ENCODE measurements around the gene CCDC179. TPM values are rescaled to one million over a fixed set of nuclear protein-coding genes. Genes with fewer than 3 reads are reported as not detected.

CCDC179 gene
- total RNA-seq, 4 donors from 2014 or later: not detected

GRCh38 chr11:22890227-22890626, 30.0 kb upstream of the CCDC179 start:
- no peak for DNase-seq (ENCODE audit: extremely low spot score)
- Histone ChIP-seq H3K9me3 (no peaks in the 10 kb centered on the region), H3K36me3 (no peaks in the 10 kb centered on the region), H3K27ac (replicated peaks in 1 of 4) (no peak overlapping the region), H3K27me3 (no peaks in the 10 kb centered on the region), H3K4me1 (no peaks in the 10 kb centered on the region), H3K4me3 (no peak overlapping the region)
- 84% methylated on average over 2 of the region's 2 CpGs for WGBS
- no peak for TF ChIP-seq CTCF (IDR thresholded peaks at IDR 0.05)
- no peak for TF ChIP-seq POLR2AphosphoS5 (IDR thresholded peaks at IDR 0.05)
- TF ChIP-seq POLR2A (IDR thresholded peaks at IDR 0.05; ENCODE audit: low read depth): no peak
- intact Hi-C loops (cut with DNase I): no loop called here

GRCh38 chr11:22884217-22884616, 23.9 kb upstream of the CCDC179 start:
- Histone ChIP-seq H3K9me3 (no peaks in the 10 kb centered on the region), H3K36me3 (no peaks in the 10 kb centered on the region), H3K4me1 (no peaks in the 10 kb centered on the region), H3K4me3 (no peak overlapping the region), H3K27me3 (no peaks in the 10 kb centered on the region), H3K27ac (replicated peaks in 1 of 4) (no peak overlapping the region)
- intact Hi-C loops (cut with DNase I): no loop called here
- TF ChIP-seq POLR2A (IDR thresholded peaks at IDR 0.05; ENCODE audit: low read depth) (no peak), CTCF (IDR thresholded peaks at IDR 0.05) (no peak), EP300 (IDR thresholded peaks at IDR 0.05) (no peak), POLR2AphosphoS5 (IDR thresholded peaks at IDR 0.05) (no peak)
- WGBS: 64% methylated on average over 1 of the region's 1 CpG
- no peak for DNase-seq (ENCODE audit: extremely low spot score)

- DNase-seq (ENCODE audit: extremely low spot score): no peak
- no peaks in the 10 kb centered on the region for H3K36me3 ChIP-seq
- no peak overlapping the region for H3K4me3 ChIP-seq
- no peaks in the 10 kb centered on the region for H3K27me3 ChIP-seq
- no peak for TF ChIP-seq POLR2A (IDR thresholded peaks at IDR 0.05; ENCODE audit: low read depth)
- no peak for TF ChIP-seq EP300 (IDR thresholded peaks at IDR 0.05)
- TF ChIP-seq POLR2AphosphoS5 (IDR thresholded peaks at IDR 0.05): no peak
- TF ChIP-seq CTCF (IDR thresholded peaks at IDR 0.05): no peak
- intact Hi-C loops (cut with DNase I): no loop called here
- no peak overlapping the region for H3K27ac ChIP-seq (replicated peaks in 1 of 4)
- 33% methylated on average over 2 of the region's 2 CpGs for WGBS
- no peaks in the 10 kb centered on the region for H3K4me1 ChIP-seq
- H3K9me3 ChIP-seq: no peaks in the 10 kb centered on the region
These were observed 19.4 kb upstream of the CCDC179 start for GRCh38 chr11:22879630-22880029.

GRCh38 chr11:22878604-22879003, 18.3 kb upstream of the CCDC179 start:
- intact Hi-C loops (cut with DNase I): no loop called here
- no peaks in the 10 kb centered on the region for H3K4me1 ChIP-seq
- no peaks in the 10 kb centered on the region for H3K27me3 ChIP-seq
- no peak for DNase-seq (ENCODE audit: extremely low spot score)
- no peaks in the 10 kb centered on the region for H3K36me3 ChIP-seq
- TF ChIP-seq EP300 (IDR thresholded peaks at IDR 0.05) (no peak), POLR2A (IDR thresholded peaks at IDR 0.05; ENCODE audit: low read depth) (no peak), CTCF (IDR thresholded peaks at IDR 0.05) (no peak), POLR2AphosphoS5 (IDR thresholded peaks at IDR 0.05) (no peak)
- H3K4me3 ChIP-seq: no peak overlapping the region
- no peak overlapping the region for H3K27ac ChIP-seq (replicated peaks in 1 of 4)
- no peaks in the 10 kb centered on the region for H3K9me3 ChIP-seq

GRCh38 chr11:22878039-22878438, 17.8 kb upstream of the CCDC179 start:
- H3K36me3 ChIP-seq: no peaks in the 10 kb centered on the region
- no peak overlapping the region for H3K4me3 ChIP-seq
- H3K27ac ChIP-seq (replicated peaks in 1 of 4): no peak overlapping the region
- H3K9me3 ChIP-seq: no peaks in the 10 kb centered on the region
- no peak for TF ChIP-seq POLR2AphosphoS5 (IDR thresholded peaks at IDR 0.05)
- no peak for TF ChIP-seq EP300 (IDR thresholded peaks at IDR 0.05)
- TF ChIP-seq CTCF (IDR thresholded peaks at IDR 0.05): no peak
- no peaks in the 10 kb centered on the region for H3K27me3 ChIP-seq
- no peaks in the 10 kb centered on the region for H3K4me1 ChIP-seq
- no peak for DNase-seq (ENCODE audit: extremely low spot score)
- intact Hi-C loops (cut with DNase I): no loop called here

Measured in esophagus muscularis mucosa (tissue), 4 donors.